Fibroblast of pulmonary artery (primary cell): ENCODE results near the gene DDX41.

ENCODE experiments used
- DNase-seq: peaks from one replicate; pipeline ENCODE4 v3.0.0-alpha.2; 2010; ENCODE audit warnings: low read depth
- H3K4me3 ChIP-seq: replicated peaks from 2 replicates; pipeline ENCODE4 v1.5.1; 2011; ENCODE audit warnings: low read depth, mild to moderate bottlenecking, control low read depth, low read length, moderate library complexity
- CTCF ChIP-seq: IDR thresholded peaks from 2 replicates; pipeline ENCODE4 v1.5.1; 2011; ENCODE audit warnings: mild to moderate bottlenecking, control low read depth, low read length, inconsistent platforms; ENCODE audit errors: missing control alignments

Gene DDX41

GRCh38 chr5:177524539-177524900 is 7.8 kb upstream of the DDX41 start:
- TF ChIP-seq CTCF, result no peak
- no peak for DNase-seq
- H3K4me3 ChIP-seq, result no peak overlapping the region

- no peak for DNase-seq
- H3K4me3 ChIP-seq, result no peak overlapping the region
- TF ChIP-seq CTCF, result no peak
These were observed 7.2 kb upstream of the DDX41 start for GRCh38 chr5:177523711-177524538.

- H3K4me3 ChIP-seq, result no peak overlapping the region
- TF ChIP-seq CTCF, result peak; percentile 8
These were observed 4.3 kb upstream of the DDX41 start for GRCh38 chr5:177520916-177521513.

GRCh38 chr5:177520271-177520670 is 3.5 kb upstream of the DDX41 start:
- DNase-seq, result no peak
- H3K4me3 ChIP-seq, result no peak overlapping the region
- TF ChIP-seq CTCF, result no peak

More at GRCh38 chr5:177520916-177521513, 4.3 kb upstream of the DDX41 start:
- no peak for DNase-seq

- no peak for DNase-seq
- H3K4me3 ChIP-seq, result no peak overlapping the region
- no peak for TF ChIP-seq CTCF
These were observed 2.9 kb upstream of the DDX41 start for GRCh38 chr5:177519463-177520235.

GRCh38 chr5:177515580-177515979 is 1.2 kb downstream of the DDX41 start:
- no peak for DNase-seq
- H3K4me3 ChIP-seq, result peak overlapping the region; percentile 97

More at GRCh38 chr5:177515580-177515979, 1.2 kb downstream of the DDX41 start:
- TF ChIP-seq CTCF, result no peak
